ENCODE data around the gene RHO. TPM values are rescaled to one million over a fixed set of nuclear protein-coding genes. Genes with fewer than 3 reads are reported as not detected.

Gene RHO
- total RNA-seq, 1 donor from 2014 or later = not detected

DNA sequence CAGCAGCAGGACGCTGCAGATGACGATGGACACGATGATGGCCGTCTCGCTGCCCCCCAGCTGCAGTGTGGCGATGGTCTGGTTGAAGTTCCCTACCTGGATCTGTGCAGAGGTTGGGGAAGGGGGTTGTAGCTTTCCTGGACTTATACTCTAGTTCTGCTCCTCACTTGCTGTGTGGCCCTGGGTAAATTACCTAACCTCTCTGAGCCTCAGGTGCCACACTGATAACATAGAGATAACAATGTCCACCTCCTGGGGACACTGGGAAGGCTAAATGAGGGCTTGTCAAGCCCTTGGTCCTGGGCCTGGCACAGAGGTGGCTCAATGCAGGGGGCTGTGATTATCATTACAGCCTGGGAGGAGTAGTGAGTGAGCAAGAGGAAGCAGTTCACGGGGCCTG, 41.4 kb downstream of the RHO start:
- H3K36me3 ChIP-seq = peaks cover 81 to 96% of the 10 kb centered on the region in 2 donors
- intact Hi-C loops (cut with DNase I) = no loop called here
- TF ChIP-seq CTCF (IDR thresholded peaks at IDR 0.05) = no peak

DNA sequence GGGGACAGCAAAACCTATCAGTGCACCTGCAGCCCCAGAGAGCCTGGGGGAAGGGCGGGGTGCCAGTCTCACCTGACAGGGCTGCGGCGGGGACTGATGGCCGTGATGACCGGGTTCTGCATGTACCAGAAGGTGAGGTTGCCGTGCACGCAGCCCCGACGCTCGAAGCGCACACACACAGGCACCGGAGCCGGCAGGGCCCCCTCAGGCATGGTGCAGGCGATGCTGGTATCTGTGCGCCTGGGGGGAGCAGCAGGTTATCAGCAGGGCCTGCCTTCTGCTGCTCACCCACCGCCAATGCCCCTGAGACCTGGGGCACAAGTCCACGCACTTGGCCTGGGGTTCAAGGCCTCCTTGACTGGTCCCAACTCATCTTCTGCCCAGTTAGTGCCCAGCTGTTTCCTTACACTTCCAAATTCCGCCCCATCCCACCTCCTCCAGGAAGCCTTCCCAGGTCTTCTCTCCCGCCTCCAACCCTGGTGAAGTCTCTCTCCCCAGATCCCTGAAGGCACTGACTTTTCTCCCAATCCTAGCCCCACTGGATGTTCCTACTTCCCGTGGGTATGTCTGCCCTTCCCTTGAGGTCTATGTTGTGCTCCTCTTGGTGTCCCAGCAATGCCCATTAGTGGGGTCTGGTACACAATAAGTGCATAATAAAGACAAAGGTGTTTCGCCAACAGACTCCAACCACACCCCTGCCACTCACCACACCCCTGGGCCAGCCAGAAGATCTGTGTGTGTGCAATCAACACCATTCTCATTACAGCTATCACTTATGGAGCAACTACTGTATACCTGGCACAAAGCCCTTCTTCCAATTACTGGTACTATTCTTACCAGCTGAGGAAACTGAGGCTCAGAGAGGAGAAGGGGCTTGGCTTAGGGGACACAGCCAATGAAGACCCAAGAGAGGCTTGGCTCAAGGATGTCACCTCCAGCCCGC, 43.4 kb downstream of the RHO start:
- intact Hi-C loops (cut with DNase I) = no loop called here
- TF ChIP-seq CTCF (IDR thresholded peaks at IDR 0.05) = no peak
- Histone ChIP-seq H3K36me3 (peaks cover 84 to 97% of the 10 kb centered on the region in 2 donors), H3K27me3 (no peaks in the 10 kb centered on the region), H3K4me3 (no peak overlapping the region), H3K27ac (no peak overlapping the region), H3K4me1 (no peaks in the 10 kb centered on the region), H3K9me3 (no peaks in the 10 kb centered on the region)
- DNase-seq (ENCODE audit: low spot score in 2 of 2) = no peak

More for the DNA sequence above, 41.4 kb downstream of the RHO start:
- H3K4me1 ChIP-seq = peaks cover 0 to 4% of the 10 kb centered on the region in 2 donors
- no peaks in the 10 kb centered on the region for H3K27me3 ChIP-seq
- no peaks in the 10 kb centered on the region for H3K9me3 ChIP-seq
- no peak overlapping the region for H3K27ac ChIP-seq
- no peak overlapping the region for H3K4me3 ChIP-seq
- no peak for DNase-seq (ENCODE audit: low spot score in 2 of 2)

- no peaks in the 10 kb centered on the region for H3K9me3 ChIP-seq
- intact Hi-C loops (cut with DNase I) = no loop called here
- no peaks in the 10 kb centered on the region for H3K4me1 ChIP-seq
- H3K27ac ChIP-seq = no peak overlapping the region
- H3K27me3 ChIP-seq = no peaks in the 10 kb centered on the region
- no peak overlapping the region for H3K4me3 ChIP-seq
- peaks cover 84 to 97% of the 10 kb centered on the region in 2 donors for H3K36me3 ChIP-seq
- no peak for TF ChIP-seq CTCF (IDR thresholded peaks at IDR 0.05)
- no peak for DNase-seq (ENCODE audit: low spot score in 2 of 2)
Observed at GRCh38 chr3:129572603-129573002, 44.2 kb downstream of the RHO start.

- H3K9me3 ChIP-seq = no peaks in the 10 kb centered on the region
- H3K4me1 ChIP-seq = no peaks in the 10 kb centered on the region
- TF ChIP-seq CTCF (IDR thresholded peaks at IDR 0.05) = no peak
- H3K27ac ChIP-seq = no peak overlapping the region
- peaks cover 90 to 97% of the 10 kb centered on the region in 2 donors for H3K36me3 ChIP-seq
- DNase-seq (ENCODE audit: low spot score in 2 of 2) = no peak
- no peaks in the 10 kb centered on the region for H3K27me3 ChIP-seq
- H3K4me3 ChIP-seq = no peak overlapping the region
- intact Hi-C loops (cut with DNase I) = no loop called here
Observed at GRCh38 chr3:129573493-129573892, 45.1 kb downstream of the RHO start.

- Histone ChIP-seq H3K9me3 (no peaks in the 10 kb centered on the region), H3K36me3 (peaks cover 90 to 93% of the 10 kb centered on the region in 2 donors), H3K27ac (no peak overlapping the region), H3K4me3 (no peak overlapping the region), H3K27me3 (no peaks in the 10 kb centered on the region), H3K4me1 (no peaks in the 10 kb centered on the region)
- no peak for TF ChIP-seq CTCF (IDR thresholded peaks at IDR 0.05)
- intact Hi-C loops (cut with DNase I) = no loop called here
- DNase-seq (ENCODE audit: low spot score in 2 of 2) = no peak
Observed at GRCh38 chr3:129574206-129574605, 45.8 kb downstream of the RHO start.

All from ascending aorta (tissue), 2 donors.